Gastrocnemius medialis (tissue), 4 donors: ENCODE results near the gene PTGIR. TPM values are rescaled to one million over a fixed set of nuclear protein-coding genes. Genes with fewer than 3 reads are reported as not detected.
A peak's percentile ranks its signal among the peaks of the same experiment; 100 is the strongest.

ENCODE experiments used
- ATAC-seq, 2 donors: fragments of 150-250 bp; one replicate each; pipeline ENCODE4 v1.9.1; 2016
- DNase-seq, 2 donors: peaks; one replicate each; pipeline ENCODE4 v3.0.0-alpha.2; 2019
- H3K27ac ChIP-seq, 4 donors: fragments of 200-600 bp; sonication (generic); 1 replicate in 1 of 4; 2 replicates in 3 of 4; pipeline ENCODE4 v1.5.1; 2016 to 2018; ENCODE audit warnings: mild to moderate bottlenecking in 2 of 4, moderate library complexity in 1 of 4
- H3K27me3 ChIP-seq, 3 donors: fragments of 200-600 bp; sonication (generic) in 2 of 3; 1 replicate in 1 of 3; 2 replicates in 2 of 3; pipeline versions ENCODE4 v1.5.1 to v1.6.0; 2016 to 2019; ENCODE audit warnings: mild to moderate bottlenecking in 1 of 3, moderate library complexity in 1 of 3
- H3K36me3 ChIP-seq, 2 donors: fragments of 200-600 bp; sonication (generic) in 1 of 2; one replicate each; pipeline ENCODE4 v1.5.1; 2017 to 2018
- H3K4me1 ChIP-seq, 2 donors: fragments of 200-600 bp; sonication (generic) in 1 of 2; one replicate each; pipeline ENCODE4 v1.5.1; 2016 to 2017; ENCODE audit warnings: mild to moderate bottlenecking in 2 of 2
- H3K4me3 ChIP-seq, 4 donors: fragments of 200-600 bp; sonication (generic) in 3 of 4; 1 replicate in 1 of 4; 2 replicates in 3 of 4; pipeline ENCODE4 v1.5.1; 2016 to 2019; ENCODE audit warnings: mild to moderate bottlenecking in 2 of 4
- H3K9me3 ChIP-seq, 3 donors: fragments of 200-600 bp; sonication (generic) in 2 of 3; 1 replicate in 1 of 3; 2 replicates in 2 of 3; pipeline ENCODE4 v1.5.1; 2016 to 2019
- POLR2A ChIP-seq, 2 donors: fragments of 450-650 bp; IDR thresholded peaks; one replicate each; pipeline ENCODE4 v1.6.1; 2017; ENCODE audit warnings: antibody characterized with exemption in 2 of 2, mild to moderate bottlenecking in 2 of 2, moderate library complexity in 2 of 2
- in situ Hi-C, 4 donors: fragments of 200-750 bp; cut with MboI; loops; one replicate each; pipeline versions ENCODE4 v1.15.0 to v1.8.0; 2017; ENCODE audit warnings: low sequenced_read_pairs in 4 of 4
- intact Hi-C: fragments of 100-400 bp; cut with DNase I; formaldehyde crosslinking; loops from one replicate; pipeline ENCODE4 v1.15.1; 2023; ENCODE audit warnings: low total_unique reads
- total RNA-seq, 4 donors: library from RNA; depleted of rRNA; stranded (reverse); fragments of >200 nt; gene quantifications; one replicate each; pipeline versions ENCODE4 v1.1.0 to v1.2.3, GENCODE V29; 2016
- TF ChIP-seq, protein P1 (sequence below), 5 experiments: fragments of 450-650 bp in 3 of 5; fragments of 200-600 bp in 2 of 5; sonication (generic) in 2 of 5; IDR thresholded peaks in 4 of 5; conservative IDR thresholded peaks in 1 of 5; 1 replicate in 4 of 5; 2 replicates in 1 of 5; pipeline ENCODE4 v1.5.1; 2016 to 2019; ENCODE audit warnings: antibody characterized with exemption in 5 of 5, mild to moderate bottlenecking in 3 of 5, moderate library complexity in 3 of 5

Gene PTGIR
- total RNA-seq, 4 donors from 2014 or later = 0.87 to 1.7 (median 1.3) TPM

DNA sequence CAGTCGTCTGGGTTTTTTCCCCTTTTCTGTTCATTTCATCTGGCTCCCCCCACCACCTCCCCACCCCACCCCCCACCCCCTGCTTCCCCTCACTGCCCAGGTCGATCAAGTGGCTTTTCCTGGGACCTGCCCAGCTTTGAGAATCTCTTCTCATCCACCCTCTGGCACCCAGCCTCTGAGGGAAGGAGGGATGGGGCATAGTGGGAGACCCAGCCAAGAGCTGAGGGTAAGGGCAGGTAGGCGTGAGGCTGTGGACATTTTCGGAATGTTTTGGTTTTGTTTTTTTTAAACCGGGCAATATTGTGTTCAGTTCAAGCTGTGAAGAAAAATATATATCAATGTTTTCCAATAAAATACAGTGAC, 14.5 kb downstream of the PTGIR start:
- no peak overlapping the region for H3K4me3 ChIP-seq
- TF ChIP-seq, protein P1, sequence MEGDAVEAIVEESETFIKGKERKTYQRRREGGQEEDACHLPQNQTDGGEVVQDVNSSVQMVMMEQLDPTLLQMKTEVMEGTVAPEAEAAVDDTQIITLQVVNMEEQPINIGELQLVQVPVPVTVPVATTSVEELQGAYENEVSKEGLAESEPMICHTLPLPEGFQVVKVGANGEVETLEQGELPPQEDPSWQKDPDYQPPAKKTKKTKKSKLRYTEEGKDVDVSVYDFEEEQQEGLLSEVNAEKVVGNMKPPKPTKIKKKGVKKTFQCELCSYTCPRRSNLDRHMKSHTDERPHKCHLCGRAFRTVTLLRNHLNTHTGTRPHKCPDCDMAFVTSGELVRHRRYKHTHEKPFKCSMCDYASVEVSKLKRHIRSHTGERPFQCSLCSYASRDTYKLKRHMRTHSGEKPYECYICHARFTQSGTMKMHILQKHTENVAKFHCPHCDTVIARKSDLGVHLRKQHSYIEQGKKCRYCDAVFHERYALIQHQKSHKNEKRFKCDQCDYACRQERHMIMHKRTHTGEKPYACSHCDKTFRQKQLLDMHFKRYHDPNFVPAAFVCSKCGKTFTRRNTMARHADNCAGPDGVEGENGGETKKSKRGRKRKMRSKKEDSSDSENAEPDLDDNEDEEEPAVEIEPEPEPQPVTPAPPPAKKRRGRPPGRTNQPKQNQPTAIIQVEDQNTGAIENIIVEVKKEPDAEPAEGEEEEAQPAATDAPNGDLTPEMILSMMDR (IDR thresholded peaks at IDR 0.05 in 4 of 5, conservative IDR thresholded peaks at IDR 0.05 in 1 of 5) = no peak
- TF ChIP-seq POLR2A (IDR thresholded peaks at IDR 0.05) = no peak
- peaks cover 0 to 48% of the 10 kb centered on the region in 2 donors for H3K36me3 ChIP-seq
- intact Hi-C loops (no loop called here), in situ Hi-C loops (loop anchor here in 3 of 4 donors (5.0 to 10.0 kb wide), 2 partner anchors 52 to 54 kb away; partner anchors contain the start of gene DACT3 (in 3 of the 3))
- DNase-seq (peak in 1 of 2 donors; percentile 2), ATAC-seq (no peak)
- no peak overlapping the region for H3K27ac ChIP-seq
- H3K9me3 ChIP-seq = no peaks in the 10 kb centered on the region
- H3K27me3 ChIP-seq = no peaks in the 10 kb centered on the region
- H3K4me1 ChIP-seq = peaks cover 0 to 8% of the 10 kb centered on the region in 2 donors

DNA sequence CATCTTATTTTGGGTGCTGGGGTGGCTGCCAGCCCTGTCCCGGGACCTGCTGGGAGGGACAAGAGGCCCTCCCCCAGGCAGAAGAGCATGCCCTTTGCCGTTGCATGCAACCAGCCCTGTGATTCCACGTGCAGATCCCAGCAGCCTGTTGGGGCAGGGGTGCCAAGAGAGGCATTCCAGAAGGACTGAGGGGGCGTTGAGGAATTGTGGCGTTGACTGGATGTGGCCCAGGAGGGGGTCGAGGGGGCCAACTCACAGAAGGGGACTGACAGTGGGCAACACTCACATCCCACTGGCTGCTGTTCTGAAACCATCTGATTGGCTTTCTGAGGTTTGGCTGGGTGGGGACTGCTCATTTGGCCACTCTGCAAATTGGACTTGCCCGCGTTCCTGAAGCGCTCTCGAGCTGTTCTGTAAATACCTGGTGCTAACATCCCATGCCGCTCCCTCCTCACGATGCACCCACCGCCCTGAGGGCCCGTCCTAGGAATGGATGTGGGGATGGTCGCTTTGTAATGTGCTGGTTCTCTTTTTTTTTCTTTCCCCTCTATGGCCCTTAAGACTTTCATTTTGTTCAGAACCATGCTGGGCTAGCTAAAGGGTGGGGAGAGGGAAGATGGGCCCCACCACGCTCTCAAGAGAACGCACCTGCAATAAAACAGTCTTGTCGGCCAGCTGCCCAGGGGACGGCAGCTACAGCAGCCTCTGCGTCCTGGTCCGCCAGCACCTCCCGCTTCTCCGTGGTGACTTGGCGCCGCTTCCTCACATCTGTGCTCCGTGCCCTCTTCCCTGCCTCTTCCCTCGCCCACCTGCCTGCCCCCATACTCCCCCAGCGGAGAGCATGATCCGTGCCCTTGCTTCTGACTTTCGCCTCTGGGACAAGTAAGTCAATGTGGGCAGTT, 15.1 kb downstream of the PTGIR start:
- peaks cover 6 to 14% of the 10 kb centered on the region in 2 donors for H3K4me1 ChIP-seq
- no peaks in the 10 kb centered on the region for H3K9me3 ChIP-seq
- H3K27me3 ChIP-seq = no peaks in the 10 kb centered on the region
- TF ChIP-seq, protein P1 (IDR thresholded peaks at IDR 0.05 in 4 of 5, conservative IDR thresholded peaks at IDR 0.05 in 1 of 5) = no peak
- TF ChIP-seq POLR2A (IDR thresholded peaks at IDR 0.05) = no peak
- in situ Hi-C loops = loop anchor here in 3 of 4 donors (5.0 to 10.0 kb wide), 2 partner anchors 53 to 55 kb away; partner anchors contain the start of gene DACT3 (in 3 of the 3)
- intact Hi-C loops = no loop called here
- H3K4me3 ChIP-seq = no peak overlapping the region
- ATAC-seq (no peak), DNase-seq (peak in 1 of 2 donors; percentile 7)
- peaks cover 0 to 49% of the 10 kb centered on the region in 2 donors for H3K36me3 ChIP-seq
- H3K27ac ChIP-seq = no peak overlapping the region

DNA sequence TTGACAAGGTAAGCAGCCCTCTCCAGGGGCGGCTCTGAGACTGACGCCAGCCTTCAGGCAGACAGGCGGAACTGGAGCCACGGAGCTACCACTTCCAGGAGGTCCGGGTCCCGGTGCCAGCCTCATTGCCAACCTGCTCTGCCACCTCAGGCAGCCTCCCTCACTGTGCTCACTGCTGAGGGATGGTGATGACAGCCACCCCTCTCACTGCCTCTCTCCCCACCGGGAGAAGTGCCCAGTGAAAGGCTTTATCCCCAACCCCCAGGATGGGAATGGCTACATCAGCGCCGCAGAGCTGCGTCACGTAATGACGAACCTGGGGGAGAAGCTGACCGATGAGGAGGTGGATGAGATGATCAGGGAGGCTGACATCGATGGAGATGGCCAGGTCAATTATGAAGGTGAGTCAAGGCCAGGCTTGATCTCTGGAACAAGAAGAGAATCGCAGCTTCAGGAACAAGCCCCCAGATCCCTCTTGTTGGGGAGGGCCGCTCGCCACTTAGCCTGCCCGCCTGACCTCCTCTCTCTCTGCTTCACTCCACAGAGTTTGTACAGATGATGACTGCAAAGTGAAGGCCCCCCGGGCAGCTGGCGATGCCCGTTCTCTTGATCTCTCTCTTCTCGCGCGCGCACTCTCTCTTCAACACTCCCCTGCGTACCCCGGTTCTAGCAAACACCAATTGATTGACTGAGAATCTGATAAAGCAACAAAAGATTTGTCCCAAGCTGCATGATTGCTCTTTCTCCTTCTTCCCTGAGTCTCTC, 16.1 kb downstream of the PTGIR start:
- intact Hi-C loops = no loop called here
- Histone ChIP-seq H3K9me3 (no peaks in the 10 kb centered on the region), H3K27ac (no peak overlapping the region), H3K36me3 (peaks cover 0 to 49% of the 10 kb centered on the region in 2 donors), H3K4me3 (no peak overlapping the region), H3K27me3 (no peaks in the 10 kb centered on the region), H3K4me1 (peaks cover 14 to 18% of the 10 kb centered on the region in 2 donors)
- ATAC-seq = no peak
- in situ Hi-C loops = no loop called here
- no peak for TF ChIP-seq POLR2A (IDR thresholded peaks at IDR 0.05)
- TF ChIP-seq, protein P1 (IDR thresholded peaks at IDR 0.05 in 4 of 5, conservative IDR thresholded peaks at IDR 0.05 in 1 of 5) = no peak
- peak in 1 of 2 donors; percentile 9 for DNase-seq

DNA sequence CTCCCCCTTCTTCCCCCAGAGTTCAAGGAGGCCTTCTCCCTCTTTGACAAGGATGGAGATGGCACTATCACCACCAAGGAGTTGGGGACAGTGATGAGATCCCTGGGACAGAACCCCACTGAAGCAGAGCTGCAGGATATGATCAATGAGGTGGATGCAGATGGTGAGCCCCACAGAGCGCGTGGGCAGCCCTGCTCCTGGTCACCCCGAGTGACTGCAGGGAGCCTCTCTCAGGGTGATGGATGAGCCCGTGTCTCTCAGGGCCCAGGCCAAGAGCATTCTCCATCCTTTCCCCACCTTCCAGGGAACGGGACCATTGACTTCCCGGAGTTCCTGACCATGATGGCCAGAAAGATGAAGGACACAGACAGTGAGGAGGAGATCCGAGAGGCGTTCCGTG, 16.7 kb downstream of the PTGIR start:
- ATAC-seq (no peak), DNase-seq (no peak)
- Histone ChIP-seq H3K27ac (no peak overlapping the region), H3K4me3 (no peak overlapping the region), H3K4me1 (peaks cover 20 to 24% of the 10 kb centered on the region in 2 donors), H3K36me3 (peaks cover 0 to 49% of the 10 kb centered on the region in 2 donors), H3K9me3 (no peaks in the 10 kb centered on the region), H3K27me3 (no peaks in the 10 kb centered on the region)
- intact Hi-C loops = no loop called here
- TF ChIP-seq, protein P1 (IDR thresholded peaks at IDR 0.05 in 4 of 5, conservative IDR thresholded peaks at IDR 0.05 in 1 of 5) = no peak
- TF ChIP-seq POLR2A (IDR thresholded peaks at IDR 0.05) = no peak
- in situ Hi-C loops = no loop called here
